ENCODE measurements around the gene DUSP2.

DNA sequence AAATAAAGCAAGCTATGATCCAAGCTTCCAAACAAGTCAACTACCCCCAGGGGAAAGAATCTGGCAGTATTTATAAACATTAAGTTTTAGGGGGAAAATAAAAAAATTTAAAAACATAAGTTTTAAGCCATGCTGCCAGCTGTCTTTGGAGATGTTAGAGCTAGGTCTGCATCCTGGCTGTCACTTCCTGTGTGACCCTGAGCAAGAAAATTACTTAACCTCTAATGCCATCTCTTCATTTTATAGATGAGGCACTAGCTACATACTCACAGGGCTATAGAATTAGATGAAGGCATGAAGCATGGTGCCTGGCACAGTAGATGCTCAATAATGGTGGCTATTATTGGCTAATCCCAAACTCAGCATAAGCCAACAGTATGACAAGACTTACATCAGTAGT is 35.3 kb upstream of the DUSP2 start:
- TF ChIP-seq, protein P1, sequence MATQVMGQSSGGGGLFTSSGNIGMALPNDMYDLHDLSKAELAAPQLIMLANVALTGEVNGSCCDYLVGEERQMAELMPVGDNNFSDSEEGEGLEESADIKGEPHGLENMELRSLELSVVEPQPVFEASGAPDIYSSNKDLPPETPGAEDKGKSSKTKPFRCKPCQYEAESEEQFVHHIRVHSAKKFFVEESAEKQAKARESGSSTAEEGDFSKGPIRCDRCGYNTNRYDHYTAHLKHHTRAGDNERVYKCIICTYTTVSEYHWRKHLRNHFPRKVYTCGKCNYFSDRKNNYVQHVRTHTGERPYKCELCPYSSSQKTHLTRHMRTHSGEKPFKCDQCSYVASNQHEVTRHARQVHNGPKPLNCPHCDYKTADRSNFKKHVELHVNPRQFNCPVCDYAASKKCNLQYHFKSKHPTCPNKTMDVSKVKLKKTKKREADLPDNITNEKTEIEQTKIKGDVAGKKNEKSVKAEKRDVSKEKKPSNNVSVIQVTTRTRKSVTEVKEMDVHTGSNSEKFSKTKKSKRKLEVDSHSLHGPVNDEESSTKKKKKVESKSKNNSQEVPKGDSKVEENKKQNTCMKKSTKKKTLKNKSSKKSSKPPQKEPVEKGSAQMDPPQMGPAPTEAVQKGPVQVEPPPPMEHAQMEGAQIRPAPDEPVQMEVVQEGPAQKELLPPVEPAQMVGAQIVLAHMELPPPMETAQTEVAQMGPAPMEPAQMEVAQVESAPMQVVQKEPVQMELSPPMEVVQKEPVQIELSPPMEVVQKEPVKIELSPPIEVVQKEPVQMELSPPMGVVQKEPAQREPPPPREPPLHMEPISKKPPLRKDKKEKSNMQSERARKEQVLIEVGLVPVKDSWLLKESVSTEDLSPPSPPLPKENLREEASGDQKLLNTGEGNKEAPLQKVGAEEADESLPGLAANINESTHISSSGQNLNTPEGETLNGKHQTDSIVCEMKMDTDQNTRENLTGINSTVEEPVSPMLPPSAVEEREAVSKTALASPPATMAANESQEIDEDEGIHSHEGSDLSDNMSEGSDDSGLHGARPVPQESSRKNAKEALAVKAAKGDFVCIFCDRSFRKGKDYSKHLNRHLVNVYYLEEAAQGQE (IDR thresholded peaks at IDR 0.05; ENCODE audit: insufficient read depth in 1 of 2, low read depth in 2 of 2, low read length in 1 of 2) = no peak
- TF ChIP-seq, protein P2, sequence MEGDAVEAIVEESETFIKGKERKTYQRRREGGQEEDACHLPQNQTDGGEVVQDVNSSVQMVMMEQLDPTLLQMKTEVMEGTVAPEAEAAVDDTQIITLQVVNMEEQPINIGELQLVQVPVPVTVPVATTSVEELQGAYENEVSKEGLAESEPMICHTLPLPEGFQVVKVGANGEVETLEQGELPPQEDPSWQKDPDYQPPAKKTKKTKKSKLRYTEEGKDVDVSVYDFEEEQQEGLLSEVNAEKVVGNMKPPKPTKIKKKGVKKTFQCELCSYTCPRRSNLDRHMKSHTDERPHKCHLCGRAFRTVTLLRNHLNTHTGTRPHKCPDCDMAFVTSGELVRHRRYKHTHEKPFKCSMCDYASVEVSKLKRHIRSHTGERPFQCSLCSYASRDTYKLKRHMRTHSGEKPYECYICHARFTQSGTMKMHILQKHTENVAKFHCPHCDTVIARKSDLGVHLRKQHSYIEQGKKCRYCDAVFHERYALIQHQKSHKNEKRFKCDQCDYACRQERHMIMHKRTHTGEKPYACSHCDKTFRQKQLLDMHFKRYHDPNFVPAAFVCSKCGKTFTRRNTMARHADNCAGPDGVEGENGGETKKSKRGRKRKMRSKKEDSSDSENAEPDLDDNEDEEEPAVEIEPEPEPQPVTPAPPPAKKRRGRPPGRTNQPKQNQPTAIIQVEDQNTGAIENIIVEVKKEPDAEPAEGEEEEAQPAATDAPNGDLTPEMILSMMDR (IDR thresholded peaks at IDR 0.05) = no peak
- TF ChIP-seq POLR2AphosphoS5 (IDR thresholded peaks at IDR 0.05; ENCODE audit: low read depth, low read length) (no peak), TCF7L2 (IDR thresholded peaks at IDR 0.05; ENCODE audit: low read depth, low read length) (no peak)

All from Panc1 (cell line).